ENCODE results near the gene MAP3K20. TPM values are rescaled to one million over a fixed set of nuclear protein-coding genes. Genes with fewer than 3 reads are reported as not detected.

Gene MAP3K20
- total RNA-seq, 1 experiment from 2014 or later: 40.0 TPM

- TF ChIP-seq, protein P1, sequence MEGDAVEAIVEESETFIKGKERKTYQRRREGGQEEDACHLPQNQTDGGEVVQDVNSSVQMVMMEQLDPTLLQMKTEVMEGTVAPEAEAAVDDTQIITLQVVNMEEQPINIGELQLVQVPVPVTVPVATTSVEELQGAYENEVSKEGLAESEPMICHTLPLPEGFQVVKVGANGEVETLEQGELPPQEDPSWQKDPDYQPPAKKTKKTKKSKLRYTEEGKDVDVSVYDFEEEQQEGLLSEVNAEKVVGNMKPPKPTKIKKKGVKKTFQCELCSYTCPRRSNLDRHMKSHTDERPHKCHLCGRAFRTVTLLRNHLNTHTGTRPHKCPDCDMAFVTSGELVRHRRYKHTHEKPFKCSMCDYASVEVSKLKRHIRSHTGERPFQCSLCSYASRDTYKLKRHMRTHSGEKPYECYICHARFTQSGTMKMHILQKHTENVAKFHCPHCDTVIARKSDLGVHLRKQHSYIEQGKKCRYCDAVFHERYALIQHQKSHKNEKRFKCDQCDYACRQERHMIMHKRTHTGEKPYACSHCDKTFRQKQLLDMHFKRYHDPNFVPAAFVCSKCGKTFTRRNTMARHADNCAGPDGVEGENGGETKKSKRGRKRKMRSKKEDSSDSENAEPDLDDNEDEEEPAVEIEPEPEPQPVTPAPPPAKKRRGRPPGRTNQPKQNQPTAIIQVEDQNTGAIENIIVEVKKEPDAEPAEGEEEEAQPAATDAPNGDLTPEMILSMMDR (conservative IDR thresholded peaks at IDR 0.05; ENCODE audit: low read depth, low read length): no peak
- TF ChIP-seq EZH2 (IDR thresholded peaks at IDR 0.05; ENCODE audit: borderline replicate concordance, low read depth, low read length, poor library complexity, severe bottlenecking): no peak
- Histone ChIP-seq H3K4me1 (ENCODE audit: insufficient read depth, low read length, poor library complexity, severe bottlenecking) (no peaks in the 10 kb centered on the region), H3K4me3 (ENCODE audit: low read depth, low read length, poor library complexity, severe bottlenecking) (no peak overlapping the region), H3K27me3 (replicated peaks; ENCODE audit: insufficient read depth, low read depth, low read length, poor library complexity) (no peaks in the 10 kb centered on the region), H3K36me3 (ENCODE audit: insufficient read depth, low read length, poor library complexity, severe bottlenecking) (no peaks in the 10 kb centered on the region), H3K27ac (ENCODE audit: low read depth, low read length, poor library complexity, severe bottlenecking) (no peak overlapping the region), H3K9me3 (ENCODE audit: low read depth, low read length, poor library complexity, severe bottlenecking) (no peaks in the 10 kb centered on the region)
- POLR2A ChIA-PET (ENCODE audit: low non-redundant PET): no interaction called here
- BruUV-seq (replicated peaks): no TSS peak
- intact Hi-C loops (cut with micrococcal nuclease; ENCODE audit: unreplicated experiment): no loop called here
- DNase-seq (ENCODE audit: low spot score): no peak
- CTCF ChIA-PET: no interaction called here
Observed at GRCh38 chr2:173239644-173240043, 164.0 kb downstream of the MAP3K20 start.

DNA sequence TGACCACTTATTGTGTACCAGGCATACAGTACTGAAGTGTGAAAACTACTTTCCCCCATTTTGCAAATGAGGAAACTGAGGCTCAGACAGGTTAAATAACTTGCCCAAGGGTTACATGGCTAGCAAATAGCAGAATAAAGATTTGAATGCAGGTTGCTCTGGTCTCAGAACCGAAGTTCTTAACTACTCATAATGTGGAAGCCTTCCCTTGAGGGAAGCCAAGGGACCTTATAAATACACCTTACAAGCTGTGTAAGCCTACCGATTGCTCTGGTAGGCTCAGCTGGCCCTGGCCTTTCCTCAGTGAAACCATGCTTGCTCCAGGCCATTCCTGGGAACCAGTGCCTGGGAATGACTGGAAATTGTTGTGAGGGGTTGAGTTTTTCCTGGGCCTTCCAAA lies 164.4 kb downstream of the MAP3K20 start:
- ChIA-PET CTCF (no interaction called here), POLR2A (ENCODE audit: low non-redundant PET) (no interaction called here)
- TF ChIP-seq, protein P1 (conservative IDR thresholded peaks at IDR 0.05; ENCODE audit: low read depth, low read length): no peak
- TF ChIP-seq EZH2 (IDR thresholded peaks at IDR 0.05; ENCODE audit: borderline replicate concordance, low read depth, low read length, poor library complexity, severe bottlenecking): no peak
- Histone ChIP-seq H3K27ac (ENCODE audit: low read depth, low read length, poor library complexity, severe bottlenecking) (no peak overlapping the region), H3K4me3 (ENCODE audit: low read depth, low read length, poor library complexity, severe bottlenecking) (no peak overlapping the region), H3K4me1 (ENCODE audit: insufficient read depth, low read length, poor library complexity, severe bottlenecking) (no peaks in the 10 kb centered on the region), H3K9me3 (ENCODE audit: low read depth, low read length, poor library complexity, severe bottlenecking) (no peaks in the 10 kb centered on the region), H3K27me3 (replicated peaks; ENCODE audit: insufficient read depth, low read depth, low read length, poor library complexity) (no peaks in the 10 kb centered on the region), H3K36me3 (ENCODE audit: insufficient read depth, low read length, poor library complexity, severe bottlenecking) (no peaks in the 10 kb centered on the region)
- BruUV-seq (replicated peaks): no TSS peak
- no peak for DNase-seq (ENCODE audit: low spot score)
- intact Hi-C loops (cut with micrococcal nuclease; ENCODE audit: unreplicated experiment): no loop called here

GRCh38 chr2:173241643-173242042 lies 166.0 kb downstream of the MAP3K20 start:
- Histone ChIP-seq H3K9me3 (ENCODE audit: low read depth, low read length, poor library complexity, severe bottlenecking) (no peaks in the 10 kb centered on the region), H3K36me3 (ENCODE audit: insufficient read depth, low read length, poor library complexity, severe bottlenecking) (no peaks in the 10 kb centered on the region), H3K27ac (ENCODE audit: low read depth, low read length, poor library complexity, severe bottlenecking) (no peak overlapping the region), H3K4me3 (ENCODE audit: low read depth, low read length, poor library complexity, severe bottlenecking) (no peak overlapping the region), H3K27me3 (replicated peaks; ENCODE audit: insufficient read depth, low read depth, low read length, poor library complexity) (no peaks in the 10 kb centered on the region), H3K4me1 (ENCODE audit: insufficient read depth, low read length, poor library complexity, severe bottlenecking) (no peaks in the 10 kb centered on the region)
- TF ChIP-seq, protein P1 (conservative IDR thresholded peaks at IDR 0.05; ENCODE audit: low read depth, low read length): no peak
- no peak for TF ChIP-seq EZH2 (IDR thresholded peaks at IDR 0.05; ENCODE audit: borderline replicate concordance, low read depth, low read length, poor library complexity, severe bottlenecking)
- DNase-seq (ENCODE audit: low spot score): no peak
- intact Hi-C loops (cut with micrococcal nuclease; ENCODE audit: unreplicated experiment): no loop called here
- POLR2A ChIA-PET (ENCODE audit: low non-redundant PET): no interaction called here
- no TSS peak for BruUV-seq (replicated peaks)
- CTCF ChIA-PET: no interaction called here

Data from A673 (cell line).